A673 (cell line): ENCODE results near the gene ALDH5A1. TPM values are rescaled to one million over a fixed set of nuclear protein-coding genes. Genes with fewer than 3 reads are reported as not detected.

Source experiments
- BruUV-seq: library from RNA; stranded (reverse); fragments of 400-500 nt; replicated peaks from 2 replicates; lab custom pipeline; 2021; lab: Mats Ljungman, UMichigan
- CTCF ChIA-PET: fragments of 300-600 bp; sonication (Branson Sonifier 250); formaldehyde crosslinking; loops from one replicate; lab custom pipeline; 2022; ENCODE audit warnings: antibody characterized with exemption; lab: Charles Lee
- POLR2A ChIA-PET: fragments of 300-600 bp; sonication (Branson Sonifier 250); formaldehyde crosslinking; loops from one replicate; lab custom pipeline; 2022; ENCODE audit warnings: antibody characterized with exemption; ENCODE audit not compliant: low non-redundant PET; lab: Charles Lee
- DNase-seq: peaks from one replicate; pipeline ENCODE4 v3.0.0-alpha.2; 2015; ENCODE audit warnings: low spot score
- H3K27ac ChIP-seq: fragments of 200-600 bp; sonication (generic); 2 replicates; pipeline ENCODE4 v1.5.1; 2016; ENCODE audit warnings: mixed run types, low read depth, mild to moderate bottlenecking, mixed read lengths, antibody characterized with exemption, low read length; ENCODE audit not compliant: poor library complexity, severe bottlenecking
- H3K27me3 ChIP-seq: fragments of 200-600 bp; sonication (generic); replicated peaks from 2 replicates; pipeline ENCODE4 v1.6.1; 2017; ENCODE audit warnings: mixed run types, low read depth, mild to moderate bottlenecking, mixed read lengths, antibody characterized with exemption, low read length; ENCODE audit not compliant: insufficient read depth, poor library complexity
- H3K36me3 ChIP-seq: fragments of 200-600 bp; sonication (generic); 2 replicates; pipeline ENCODE4 v1.6.1; 2016; ENCODE audit warnings: mixed run types, mild to moderate bottlenecking, mixed read lengths, antibody characterized with exemption, low read length; ENCODE audit not compliant: insufficient read depth, poor library complexity, severe bottlenecking
- H3K4me1 ChIP-seq: fragments of 200-600 bp; sonication (generic); 2 replicates; pipeline ENCODE4 v1.6.1; 2017; ENCODE audit warnings: mixed run types, mild to moderate bottlenecking, mixed read lengths, antibody characterized with exemption, low read length; ENCODE audit not compliant: insufficient read depth, poor library complexity, severe bottlenecking
- H3K4me3 ChIP-seq: fragments of 200-600 bp; sonication (generic); 2 replicates; pipeline ENCODE4 v1.5.1; 2016; ENCODE audit warnings: low read depth, mixed run types, mild to moderate bottlenecking, mixed read lengths, low read length; ENCODE audit not compliant: poor library complexity, severe bottlenecking
- H3K9me3 ChIP-seq: fragments of 200-600 bp; sonication (generic); 2 replicates; pipeline ENCODE4 v1.6.1; 2016; ENCODE audit warnings: mixed run types, low read depth, mild to moderate bottlenecking, mixed read lengths, antibody characterized with exemption, low read length; ENCODE audit not compliant: poor library complexity, severe bottlenecking
- EZH2 ChIP-seq: fragments of 200-600 bp; sonication (generic); IDR thresholded peaks from 2 replicates; pipeline ENCODE4 v1.6.1; 2017; ENCODE audit warnings: borderline replicate concordance, low read depth, mild to moderate bottlenecking, mixed read lengths, antibody characterized with exemption, low read length; ENCODE audit not compliant: poor library complexity, severe bottlenecking
- intact Hi-C: fragments of 100-400 bp; cut with micrococcal nuclease; formaldehyde crosslinking; loops from one replicate; pipeline ENCODE4 v1.10.0; 2022; ENCODE audit not compliant: unreplicated experiment
- total RNA-seq: library from RNA; stranded (reverse); gene quantifications from 2 replicates; pipeline ENCODE4 v1.2.3, GENCODE V29; 2021
- TF ChIP-seq, protein P1 (sequence below): fragments of 300-800, 200-600 bp; sonication (generic); conservative IDR thresholded peaks from 2 replicates; pipeline ENCODE4 v1.5.1; 2017; ENCODE audit warnings: low read depth, mild to moderate bottlenecking, antibody characterized with exemption, low read length, moderate library complexity, mixed read lengths

The ALDH5A1 gene
- total RNA-seq, 1 experiment from 2014 or later, result 4.1 TPM

DNA sequence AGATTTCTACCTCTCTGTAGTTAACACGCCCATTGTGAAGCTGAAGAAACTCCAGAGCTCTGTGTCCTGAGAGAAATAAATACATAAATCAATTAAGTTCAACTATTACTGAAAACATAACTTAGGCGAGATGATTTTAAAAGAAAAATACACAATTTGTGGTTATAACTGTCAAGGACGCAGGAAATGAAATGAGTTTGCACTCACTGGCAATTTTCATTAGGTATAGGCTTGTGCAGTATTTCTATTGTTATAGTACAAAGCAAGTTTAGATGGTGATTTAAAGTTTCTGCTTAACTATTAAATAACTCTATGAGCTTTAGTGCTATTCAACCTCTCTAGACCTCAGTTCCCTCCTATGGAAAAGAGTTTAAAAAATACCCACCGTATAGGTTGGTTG is 8.7 kb upstream of the ALDH5A1 start:
- ChIA-PET POLR2A (no interaction called here), CTCF (no interaction called here)
- TF ChIP-seq EZH2, result no peak
- TF ChIP-seq, protein P1, sequence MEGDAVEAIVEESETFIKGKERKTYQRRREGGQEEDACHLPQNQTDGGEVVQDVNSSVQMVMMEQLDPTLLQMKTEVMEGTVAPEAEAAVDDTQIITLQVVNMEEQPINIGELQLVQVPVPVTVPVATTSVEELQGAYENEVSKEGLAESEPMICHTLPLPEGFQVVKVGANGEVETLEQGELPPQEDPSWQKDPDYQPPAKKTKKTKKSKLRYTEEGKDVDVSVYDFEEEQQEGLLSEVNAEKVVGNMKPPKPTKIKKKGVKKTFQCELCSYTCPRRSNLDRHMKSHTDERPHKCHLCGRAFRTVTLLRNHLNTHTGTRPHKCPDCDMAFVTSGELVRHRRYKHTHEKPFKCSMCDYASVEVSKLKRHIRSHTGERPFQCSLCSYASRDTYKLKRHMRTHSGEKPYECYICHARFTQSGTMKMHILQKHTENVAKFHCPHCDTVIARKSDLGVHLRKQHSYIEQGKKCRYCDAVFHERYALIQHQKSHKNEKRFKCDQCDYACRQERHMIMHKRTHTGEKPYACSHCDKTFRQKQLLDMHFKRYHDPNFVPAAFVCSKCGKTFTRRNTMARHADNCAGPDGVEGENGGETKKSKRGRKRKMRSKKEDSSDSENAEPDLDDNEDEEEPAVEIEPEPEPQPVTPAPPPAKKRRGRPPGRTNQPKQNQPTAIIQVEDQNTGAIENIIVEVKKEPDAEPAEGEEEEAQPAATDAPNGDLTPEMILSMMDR, result no peak
- intact Hi-C loops, result no loop called here
- H3K36me3 ChIP-seq, result no peaks in the 10 kb centered on the region
- no peak overlapping the region for H3K27ac ChIP-seq
- no peak overlapping the region for H3K4me3 ChIP-seq
- BruUV-seq, result no TSS peak
- H3K27me3 ChIP-seq, result no peaks in the 10 kb centered on the region
- no peaks in the 10 kb centered on the region for H3K9me3 ChIP-seq
- H3K4me1 ChIP-seq, result no peaks in the 10 kb centered on the region
- DNase-seq, result no peak

GRCh38 chr6:24489470-24489869 is 5.3 kb upstream of the ALDH5A1 start, which contains the start of gene GPLD1:
Gene GPLD1, minus strand, starts transcription at chr6:24489578. Its CDS starts 67 bp downstream, at chr6:24489511.
- no TSS peak for BruUV-seq
- Histone ChIP-seq H3K4me1 (peaks cover 3% of the 10 kb centered on the region), H3K4me3 (no peak within 1 kb of the TSS), H3K27ac (no peak within 1 kb of the TSS), H3K36me3 (no peaks in the 10 kb centered on the region), H3K9me3 (no peaks in the 10 kb centered on the region), H3K27me3 (no peaks in the 10 kb centered on the region)
- intact Hi-C loops, result no loop called here
- ChIA-PET CTCF (no interaction called here), POLR2A (interaction anchor here (1.0 kb wide), 1 partner anchor 36 kb away, joined by 3 read pairs; no protein-coding TSS in a partner anchor)
- TF ChIP-seq EZH2, result no peak
- TF ChIP-seq, protein P1, result no peak
- no peak for DNase-seq

GRCh38 chr6:24489881-24490280 is 4.9 kb upstream of the ALDH5A1 start:
- H3K27me3 ChIP-seq, result no peaks in the 10 kb centered on the region
- no peak overlapping the region for H3K4me3 ChIP-seq
- peak; percentile 36 for DNase-seq
- H3K4me1 ChIP-seq, result peaks cover 3% of the 10 kb centered on the region
- H3K36me3 ChIP-seq, result no peaks in the 10 kb centered on the region
- ChIA-PET CTCF (no interaction called here), POLR2A (interaction anchor here (1.0 kb wide), 1 partner anchor 36 kb away, joined by 3 read pairs; no protein-coding TSS in a partner anchor)
- intact Hi-C loops, result no loop called here
- no peaks in the 10 kb centered on the region for H3K9me3 ChIP-seq
- no TSS peak for BruUV-seq
- TF ChIP-seq, protein P1, result no peak
- TF ChIP-seq EZH2, result no peak
- H3K27ac ChIP-seq, result no peak overlapping the region
